Measurements from ENCODE around the gene SRSF9.

GRCh38 chr12:120500581-120500980 is 31.0 kb upstream of the SRSF9 start:
- TF ChIP-seq CTCF (conservative IDR thresholded peaks at IDR 0.05) (no peak), EZH2 (IDR thresholded peaks at IDR 0.05; ENCODE audit: low read depth) (no peak)

Data from PC-9 (cell line).